PC-3 (cell line): ENCODE results near the gene ALG12. TPM values are rescaled to one million over a fixed set of nuclear protein-coding genes. Genes with fewer than 3 reads are reported as not detected.

Experiments
- ATAC-seq: fragments of 200-7000 bp; cut with Tn5 transposase; 2 replicates; pipeline ENCODE4 v1.9.1; 2020; ENCODE audit warnings: mild to moderate bottlenecking, moderate library complexity
- BruUV-seq: library from RNA; stranded (reverse); fragments of 400-500 nt; replicated peaks from 2 replicates; lab custom pipeline; 2021; lab: Mats Ljungman, UMichigan
- CTCF ChIA-PET: fragments of 300-600 bp; sonication (Branson Sonifier 250); formaldehyde crosslinking; loops from one replicate; lab custom pipeline; 2022; ENCODE audit warnings: antibody characterized with exemption; lab: Charles Lee
- POLR2A ChIA-PET: fragments of 300-600 bp; sonication (Branson Sonifier 250); formaldehyde crosslinking; loops from one replicate; lab custom pipeline; 2022; ENCODE audit warnings: antibody characterized with exemption; ENCODE audit not compliant: unreplicated experiment; lab: Charles Lee
- DNase-seq: peaks from one replicate; pipeline ENCODE4 v3.0.0-alpha.2; 2015
- H2AFZ ChIP-seq: fragments of 300-600 bp; sonication (generic); 2 replicates; pipeline ENCODE4 v1.6.0; 2016; ENCODE audit warnings: antibody characterized with exemption, low read length
- H3F3A ChIP-seq: fragments of 300-600 bp; sonication (generic); one replicate; pipeline ENCODE4 v1.6.0; 2017; ENCODE audit warnings: antibody characterized with exemption, low read length, control low read depth, mild to moderate bottlenecking; ENCODE audit not compliant: unreplicated experiment
- H3K27ac ChIP-seq: fragments of 300-600 bp; sonication (generic); 2 replicates; pipeline ENCODE4 v1.5.1; 2016; ENCODE audit warnings: mild to moderate bottlenecking, low read length
- H3K27me3 ChIP-seq: fragments of 300-600 bp; sonication (generic); 2 replicates; pipeline ENCODE4 v1.6.1; 2016; ENCODE audit warnings: low read length, mixed read lengths
- H3K36me3 ChIP-seq: fragments of 300-600 bp; sonication (generic); 2 replicates; pipeline ENCODE4 v1.6.1; 2016; ENCODE audit warnings: low read depth, mixed run types, low read length, mixed read lengths
- H3K4me1 ChIP-seq: fragments of 300-600 bp; sonication (generic); 2 replicates; pipeline ENCODE4 v1.5.1; 2016; ENCODE audit warnings: low read length; ENCODE audit not compliant: insufficient read depth
- H3K4me2 ChIP-seq: fragments of 300-600 bp; sonication (generic); 2 replicates; pipeline ENCODE4 v1.6.0; 2016; ENCODE audit warnings: low read length
- H3K4me3 ChIP-seq: fragments of 300-600 bp; sonication (generic); 2 replicates; pipeline ENCODE4 v1.5.1; 2016; ENCODE audit warnings: mild to moderate bottlenecking, low read length, mixed read lengths
- H3K79me2 ChIP-seq: fragments of 300-600 bp; sonication (generic); 2 replicates; pipeline ENCODE4 v1.6.1; 2017; ENCODE audit warnings: low read length, mixed read lengths
- H3K9ac ChIP-seq: fragments of 300-600 bp; sonication (generic); 2 replicates; pipeline ENCODE4 v1.6.0; 2016; ENCODE audit warnings: mild to moderate bottlenecking, low read length
- H3K9me2 ChIP-seq: fragments of 300-600 bp; sonication (generic); replicated peaks from 2 replicates; pipeline ENCODE4 v1.6.1; 2016; ENCODE audit warnings: mixed run types, low read length, mixed read lengths
- H3K9me3 ChIP-seq: fragments of 300-600 bp; sonication (generic); 2 replicates; pipeline ENCODE4 v1.6.1; 2016; ENCODE audit warnings: low read length, mixed read lengths
- H4K20me1 ChIP-seq: fragments of 300-600 bp; sonication (generic); 2 replicates; pipeline ENCODE4 v1.6.1; 2016; ENCODE audit warnings: low read length, mixed read lengths
- CTCF ChIP-seq: fragments of 300-600 bp; sonication (generic); conservative IDR thresholded peaks from 2 replicates; pipeline ENCODE4 v1.5.1; 2017; ENCODE audit warnings: antibody characterized with exemption, low read depth, mild to moderate bottlenecking, low read length
- EZH2 ChIP-seq: fragments of 300-600 bp; sonication (generic); IDR thresholded peaks from one replicate; pipeline ENCODE4 v1.6.1; 2017; ENCODE audit warnings: antibody characterized with exemption, mild to moderate bottlenecking, low read length; ENCODE audit not compliant: unreplicated experiment
- EZH2phosphoT487 ChIP-seq: fragments of 300-600 bp; sonication (generic); IDR thresholded peaks from 2 replicates; pipeline ENCODE4 v1.6.1; 2018; ENCODE audit warnings: mild to moderate bottlenecking, antibody characterized with exemption, low read length, borderline replicate concordance
- intact Hi-C: fragments of 100-400 bp; cut with micrococcal nuclease; formaldehyde crosslinking; loops from 2 replicates; pipeline ENCODE4 v1.9.0; 2023
- total RNA-seq: library from RNA; depleted of rRNA; stranded (reverse); fragments of >200 nt; gene quantifications from 2 replicates; pipeline ENCODE4 v1.2.3, GENCODE V29; 2014

The ALG12 gene
- total RNA-seq, 1 experiment from 2014 or later, result 12.1 TPM

GRCh38 chr22:49933236-49934159, 15.3 kb upstream of the ALG12 start:
- H3K9me2 ChIP-seq, result no peaks in the 10 kb centered on the region
- no peak overlapping the region for H2AFZ ChIP-seq
- H3K9me3 ChIP-seq, result no peaks in the 10 kb centered on the region
- ChIA-PET POLR2A (no interaction called here), CTCF (interaction anchor here (0.6 kb wide), 1 partner anchor 19 kb away, joined by 14 read pairs; no protein-coding TSS in a partner anchor)
- H3K27me3 ChIP-seq, result no peaks in the 10 kb centered on the region
- H4K20me1 ChIP-seq, result no peaks in the 10 kb centered on the region
- DNase-seq (no peak), ATAC-seq (no peak)
- no peaks in the 10 kb centered on the region for H3K79me2 ChIP-seq
- no peaks in the 10 kb centered on the region for H3K36me3 ChIP-seq
- intact Hi-C loops, result loop anchor here (5.0 kb wide), 2 partner anchors 59 to 209 kb away; no protein-coding TSS in a partner anchor
- H3K4me3 ChIP-seq, result no peak overlapping the region
- no peak for TF ChIP-seq CTCF
- TF ChIP-seq EZH2, result no peak
- no peak for TF ChIP-seq EZH2phosphoT487
- H3K27ac ChIP-seq, result no peak overlapping the region
- peaks cover 22% of the 10 kb centered on the region for H3K4me1 ChIP-seq
- H3K4me2 ChIP-seq, result no peak overlapping the region
- H3F3A ChIP-seq, result no peaks in the 10 kb centered on the region
- H3K9ac ChIP-seq, result no peak overlapping the region
- BruUV-seq, result no TSS peak

GRCh38 chr22:49930596-49931412, 12.6 kb upstream of the ALG12 start:
- no peaks in the 10 kb centered on the region for H3K9me3 ChIP-seq
- H3K4me1 ChIP-seq, result peaks cover 18% of the 10 kb centered on the region
- CTCF ChIA-PET, result interaction anchor here (0.5 to 1.6 kb wide), 2 partner anchors 99 to 180 kb away, joined by 6 to 15 read pairs; no protein-coding TSS in a partner anchor
- H3K4me3 ChIP-seq, result no peak overlapping the region
- H2AFZ ChIP-seq, result no peak overlapping the region
- no peaks in the 10 kb centered on the region for H3K9me2 ChIP-seq
- ATAC-seq, result peak; percentile 76
- H3K27ac ChIP-seq, result no peak overlapping the region
- intact Hi-C loops, result loop anchor here (1.0 to 5.0 kb wide), 3 partner anchors 61 to 211 kb away; no protein-coding TSS in a partner anchor
- no TSS peak for BruUV-seq
- H3K36me3 ChIP-seq, result no peaks in the 10 kb centered on the region
- H3K9ac ChIP-seq, result no peak overlapping the region
- POLR2A ChIA-PET, result no interaction called here
- H3F3A ChIP-seq, result no peaks in the 10 kb centered on the region
- H3K4me2 ChIP-seq, result peak overlapping the region; percentile 39; the same call in 1 of the 2 replicates
- no peaks in the 10 kb centered on the region for H3K27me3 ChIP-seq
- DNase-seq, result peak; percentile 85
- H4K20me1 ChIP-seq, result no peaks in the 10 kb centered on the region
- H3K79me2 ChIP-seq, result no peaks in the 10 kb centered on the region
- TF ChIP-seq EZH2, result no peak
- peak; percentile 78 for TF ChIP-seq CTCF
- no peak for TF ChIP-seq EZH2phosphoT487
